Keratinocyte (primary cell): ENCODE results near the gene TMEM238L. TPM values are rescaled to one million over a fixed set of nuclear protein-coding genes. Genes with fewer than 3 reads are reported as not detected.

Source experiments
- DNase-seq: peaks from one replicate; pipeline ENCODE4 v3.0.0-alpha.2; 2011; ENCODE audit warnings: low read depth, missing footprints, low spot score
- FAIRE-seq: peaks from 2 replicates; lab custom pipeline; 2011; peaks lifted over from hg19 to GRCh38; lab: Jason Lieb, UNC
- H2AFZ ChIP-seq: 2 replicates; pipeline ENCODE4 v1.6.0; 2012; ENCODE audit warnings: low read length, control low read depth, inconsistent platforms; ENCODE audit not compliant: control insufficient read depth
- H3K27ac ChIP-seq: 2 replicates; pipeline ENCODE4 v1.5.1; 2011; ENCODE audit warnings: low read length; ENCODE audit not compliant: control insufficient read depth, insufficient read depth
- H3K27me3 ChIP-seq: 3 replicates; pipeline ENCODE4 v1.6.0; 2011; ENCODE audit warnings: low read length; ENCODE audit not compliant: control insufficient read depth, insufficient read depth; ENCODE audit errors: extremely low read depth
- H3K36me3 ChIP-seq, 2 experiments: 2 replicates in 1 of 2; 3 replicates in 1 of 2; pipeline ENCODE4 v1.5.1; 2011; ENCODE audit warnings: low read length in 2 of 2, mild to moderate bottlenecking in 1 of 2; ENCODE audit not compliant: control insufficient read depth in 2 of 2, insufficient read depth in 2 of 2; ENCODE audit errors: extremely low read depth in 1 of 2
- H3K4me1 ChIP-seq: 3 replicates; pipeline ENCODE4 v1.5.1; 2011; ENCODE audit warnings: low read length; ENCODE audit not compliant: control insufficient read depth, insufficient read depth; ENCODE audit errors: extremely low read depth
- H3K4me2 ChIP-seq: 3 replicates; pipeline ENCODE4 v1.6.0; 2011; ENCODE audit warnings: low read depth, low read length; ENCODE audit not compliant: control insufficient read depth, insufficient read depth; ENCODE audit errors: extremely low read depth
- H3K4me3 ChIP-seq, 3 experiments: fragments of 200-600 bp in 1 of 3; sonication (generic) in 1 of 3; 2 replicates in 2 of 3; 3 replicates in 1 of 3; pipeline ENCODE4 v1.5.1; 2011 to 2016; ENCODE audit warnings: low read length in 3 of 3, mild to moderate bottlenecking in 3 of 3, control low read depth in 2 of 3, inconsistent platforms in 1 of 3, low read depth in 1 of 3, mixed read lengths in 1 of 3, mixed run types in 1 of 3, moderate library complexity in 1 of 3; ENCODE audit not compliant: control insufficient read depth in 2 of 3, insufficient read depth in 2 of 3; ENCODE audit errors: extremely low read depth in 1 of 3
- H3K79me2 ChIP-seq: 2 replicates; pipeline ENCODE4 v1.6.0; 2012; ENCODE audit warnings: low read length; ENCODE audit not compliant: control insufficient read depth, insufficient read depth
- H3K9ac ChIP-seq: 3 replicates; pipeline ENCODE4 v1.6.0; 2011; ENCODE audit warnings: low read length; ENCODE audit not compliant: control insufficient read depth, insufficient read depth; ENCODE audit errors: extremely low read depth
- H3K9me1 ChIP-seq: 3 replicates; pipeline ENCODE4 v1.6.0; 2011; ENCODE audit warnings: low read length; ENCODE audit not compliant: control insufficient read depth, insufficient read depth; ENCODE audit errors: extremely low read depth
- H3K9me3 ChIP-seq: 2 replicates; pipeline ENCODE4 v1.5.1; 2012; ENCODE audit warnings: low read depth, low read length; ENCODE audit not compliant: control insufficient read depth
- H4K20me1 ChIP-seq: 3 replicates; pipeline ENCODE4 v1.6.0; 2011; ENCODE audit warnings: low read length; ENCODE audit not compliant: control insufficient read depth, insufficient read depth; ENCODE audit errors: extremely low read depth
- EZH2 ChIP-seq: IDR thresholded peaks from one replicate; pipeline ENCODE4 v1.6.1; 2012; ENCODE audit warnings: inconsistent platforms, mild to moderate bottlenecking, low read length, moderate library complexity
- dilution Hi-C: fragments of 300-500 bp; cut with MboI; formaldehyde crosslinking; loops from one replicate; pipeline ENCODE4 v1.7.0; 2020; ENCODE audit warnings: low sequenced_read_pairs; ENCODE audit not compliant: extremely low pct_ligation_motif_present
- polyA plus RNA-seq, 5 experiments: library from polyadenylated mRNA; depleted of rRNA in 3 of 5; stranded (reverse) in 3 of 5; stranded (forward) in 1 of 5; unstranded in 1 of 5; fragments of >200 nt; gene quantifications; 1 replicate in 1 of 5; 2 replicates in 3 of 5; 3 replicates in 1 of 5; pipeline versions ENCODE4 v1.2.1 to v1.2.3, GENCODE V29; 2011 to 2012; ENCODE audit warnings: missing spikeins in 2 of 5, low read depth in 1 of 5, low replicate concordance in 1 of 5
- TF ChIP-seq, protein P1 (sequence below), 3 experiments: IDR thresholded peaks in 1 of 3; conservative IDR thresholded peaks in 1 of 3; optimal IDR thresholded peaks in 1 of 3; 2 replicates in 2 of 3; 3 replicates in 1 of 3; pipeline versions ENCODE3 to v1.5.1; 2011; ENCODE audit warnings: low read length in 3 of 3, mild to moderate bottlenecking in 3 of 3, moderate library complexity in 2 of 3, control low read depth in 1 of 3, inconsistent platforms in 1 of 3; ENCODE audit not compliant: insufficient read depth in 2 of 3; ENCODE audit errors: extremely low read depth in 1 of 3

Gene TMEM238L
- polyA plus RNA-seq, 1 donor (not counting 4 experiments of a cell fraction or from before 2014, with no cell fraction given) = not detected

DNA sequence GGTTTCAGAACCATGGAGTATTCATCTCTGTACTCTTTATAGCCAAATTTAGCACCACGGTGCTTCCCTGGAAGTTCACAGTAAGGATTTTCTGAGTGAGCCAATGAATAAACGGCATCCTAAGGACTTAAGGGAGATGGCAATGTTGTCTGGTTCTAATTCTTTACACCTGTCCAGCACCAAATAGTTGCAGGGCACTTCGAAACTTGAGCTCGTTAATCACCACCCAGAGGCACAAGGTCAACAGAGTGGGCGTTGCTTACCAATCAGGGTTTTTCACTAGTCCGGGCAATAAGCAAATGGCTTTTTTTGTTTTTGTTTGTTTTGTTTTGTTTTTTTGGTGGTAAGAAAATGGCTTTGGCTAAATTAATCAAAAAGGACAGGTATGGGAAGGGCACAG, 45.8 kb downstream of the TMEM238L start:
- H4K20me1 ChIP-seq = no peaks in the 10 kb centered on the region
- no peaks in the 10 kb centered on the region for H3K9me3 ChIP-seq
- H3K79me2 ChIP-seq = no peaks in the 10 kb centered on the region
- dilution Hi-C loops = no loop called here
- no peaks in the 10 kb centered on the region for H3K27me3 ChIP-seq
- FAIRE-seq (no peak), DNase-seq (no peak)
- TF ChIP-seq, protein P1, sequence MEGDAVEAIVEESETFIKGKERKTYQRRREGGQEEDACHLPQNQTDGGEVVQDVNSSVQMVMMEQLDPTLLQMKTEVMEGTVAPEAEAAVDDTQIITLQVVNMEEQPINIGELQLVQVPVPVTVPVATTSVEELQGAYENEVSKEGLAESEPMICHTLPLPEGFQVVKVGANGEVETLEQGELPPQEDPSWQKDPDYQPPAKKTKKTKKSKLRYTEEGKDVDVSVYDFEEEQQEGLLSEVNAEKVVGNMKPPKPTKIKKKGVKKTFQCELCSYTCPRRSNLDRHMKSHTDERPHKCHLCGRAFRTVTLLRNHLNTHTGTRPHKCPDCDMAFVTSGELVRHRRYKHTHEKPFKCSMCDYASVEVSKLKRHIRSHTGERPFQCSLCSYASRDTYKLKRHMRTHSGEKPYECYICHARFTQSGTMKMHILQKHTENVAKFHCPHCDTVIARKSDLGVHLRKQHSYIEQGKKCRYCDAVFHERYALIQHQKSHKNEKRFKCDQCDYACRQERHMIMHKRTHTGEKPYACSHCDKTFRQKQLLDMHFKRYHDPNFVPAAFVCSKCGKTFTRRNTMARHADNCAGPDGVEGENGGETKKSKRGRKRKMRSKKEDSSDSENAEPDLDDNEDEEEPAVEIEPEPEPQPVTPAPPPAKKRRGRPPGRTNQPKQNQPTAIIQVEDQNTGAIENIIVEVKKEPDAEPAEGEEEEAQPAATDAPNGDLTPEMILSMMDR (optimal IDR thresholded peaks at IDR 0.05 in 1 of 3, IDR thresholded peaks at IDR 0.05 in 1 of 3, conservative IDR thresholded peaks at IDR 0.05 in 1 of 3; ENCODE audit: extremely low read depth in 1 of 3, insufficient read depth in 2 of 3, low read length in 3 of 3) = no peak
- no peak for TF ChIP-seq EZH2
- H3K36me3 ChIP-seq = no peaks in the 10 kb centered on the region
- H3K9ac ChIP-seq = no peak overlapping the region
- no peaks in the 10 kb centered on the region for H3K4me1 ChIP-seq
- no peak overlapping the region for H3K4me3 ChIP-seq
- H3K9me1 ChIP-seq = no peaks in the 10 kb centered on the region
- H3K4me2 ChIP-seq = no peak overlapping the region
- no peak overlapping the region for H3K27ac ChIP-seq
- H2AFZ ChIP-seq = no peak overlapping the region

DNA sequence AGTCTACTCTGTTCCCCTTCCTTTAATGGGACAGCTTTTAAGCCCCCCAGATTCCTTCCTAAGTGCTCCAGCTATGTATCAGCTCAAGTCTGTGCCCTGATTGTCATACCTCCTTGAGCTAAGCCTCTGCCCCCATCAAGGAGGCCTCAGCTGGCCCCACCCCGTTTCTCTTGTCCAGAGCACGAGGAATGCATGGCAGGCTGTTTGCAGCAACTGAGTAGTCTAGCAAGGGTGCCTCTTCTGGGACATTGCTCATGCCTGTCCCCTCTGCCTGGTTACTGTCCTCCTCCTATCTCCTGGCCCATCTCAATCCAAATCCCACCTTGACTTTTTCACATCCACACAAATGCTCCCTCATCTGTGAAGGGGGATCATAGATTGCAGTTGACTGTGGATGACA, 46.3 kb downstream of the TMEM238L start:
- FAIRE-seq = no peak

More for the DNA sequence above, 46.3 kb downstream of the TMEM238L start:
- Histone ChIP-seq H3K4me2 (no peak overlapping the region), H3K4me1 (no peaks in the 10 kb centered on the region), H3K4me3 (no peak overlapping the region), H3K27me3 (no peaks in the 10 kb centered on the region), H3K27ac (no peak overlapping the region), H3K9me3 (no peaks in the 10 kb centered on the region), H4K20me1 (no peaks in the 10 kb centered on the region), H3K79me2 (no peaks in the 10 kb centered on the region), H3K9me1 (no peaks in the 10 kb centered on the region), H2AFZ (no peak overlapping the region), H3K36me3 (no peaks in the 10 kb centered on the region), H3K9ac (no peak overlapping the region)
- no peak for DNase-seq
- dilution Hi-C loops = no loop called here
- TF ChIP-seq EZH2 = no peak
- TF ChIP-seq, protein P1 (optimal IDR thresholded peaks at IDR 0.05 in 1 of 3, IDR thresholded peaks at IDR 0.05 in 1 of 3, conservative IDR thresholded peaks at IDR 0.05 in 1 of 3; ENCODE audit: extremely low read depth in 1 of 3, insufficient read depth in 2 of 3, low read length in 3 of 3) = no peak
